ENCODE results near the gene FKRP. TPM values are rescaled to one million over a fixed set of nuclear protein-coding genes. Genes with fewer than 3 reads are reported as not detected.

The FKRP gene
- total and polyA plus RNA-seq, 2 of the 13 experiments (the other 11 are each of a cell fraction or from before 2014, with no cell fraction given) = 7.3 to 9.8 TPM

DNA sequence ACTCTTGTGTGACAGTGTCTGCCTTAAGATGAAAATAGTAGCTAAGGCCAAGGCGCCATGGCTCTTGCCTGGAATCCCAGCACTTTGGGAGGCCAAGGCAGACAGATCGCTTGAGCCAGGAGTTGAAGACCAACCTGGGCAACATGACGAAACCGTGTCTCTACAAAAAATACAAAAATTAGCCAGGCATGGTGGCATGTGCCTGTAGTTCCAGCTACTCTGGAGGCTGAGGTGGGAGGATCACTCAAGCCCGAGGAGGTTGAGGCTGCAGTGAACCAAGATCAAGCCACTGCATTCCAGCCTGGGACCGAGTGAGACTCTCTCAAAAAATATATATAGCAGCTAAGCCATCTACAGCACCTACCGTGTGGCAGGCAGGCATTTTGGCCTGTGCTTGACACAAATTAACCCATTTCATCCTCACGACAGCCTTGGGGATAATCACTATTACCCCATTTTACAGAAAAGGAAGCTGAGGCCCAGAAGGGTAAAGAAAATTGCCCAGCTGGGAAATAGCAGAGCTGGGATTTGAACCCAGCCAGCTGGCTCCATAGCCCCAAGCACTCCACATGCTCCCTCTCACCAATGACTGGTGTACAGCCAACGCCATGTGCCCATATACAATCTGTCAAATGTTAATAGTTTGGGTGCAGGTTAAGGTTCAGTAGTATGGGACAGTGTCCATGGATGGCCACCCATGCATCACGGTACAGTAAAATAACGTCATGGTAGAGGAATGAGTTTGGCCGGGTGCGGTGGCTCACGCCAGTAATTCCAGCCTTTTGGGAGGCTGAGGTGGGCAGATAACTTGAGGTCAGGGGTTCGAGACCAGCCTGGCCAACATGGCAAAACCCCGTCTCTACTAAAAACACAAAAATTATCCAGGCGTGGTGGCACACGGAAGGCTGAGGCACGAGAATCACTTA, 39.5 kb downstream of the FKRP start (continued):
- TF ChIP-seq ZNF280D (CRISPR knock-in tag; IDR thresholded peaks at IDR 0.05) (no peak), ZNF720 (CRISPR knock-in tag; IDR thresholded peaks at IDR 0.05) (no peak), KDM6A (CRISPR knock-in tag; IDR thresholded peaks at IDR 0.05; ENCODE audit: low read depth) (no peak), HNRNPL (IDR thresholded peaks at IDR 0.05; ENCODE audit: low read depth, low read length) (no peak), ZNF75D (CRISPR knock-in tag; IDR thresholded peaks at IDR 0.05; ENCODE audit: borderline replicate concordance) (no peak), ZHX2 (IDR thresholded peaks at IDR 0.05; ENCODE audit: low read depth) (no peak), ZHX2 (CRISPR knock-in tag; IDR thresholded peaks at IDR 0.05; ENCODE audit: borderline replicate concordance) (no peak), HOXA3 (CRISPR knock-in tag; IDR thresholded peaks at IDR 0.05) (no peak), POLR2G (IDR thresholded peaks at IDR 0.05; ENCODE audit: low read depth, low read length) (no peak), ZFP91 (CRISPR knock-in tag; IDR thresholded peaks at IDR 0.05; ENCODE audit: borderline replicate concordance) (no peak), ZNF576 (CRISPR knock-in tag; IDR thresholded peaks at IDR 0.05) (no peak), TSC22D2 (CRISPR knock-in tag; IDR thresholded peaks at IDR 0.05; ENCODE audit: borderline replicate concordance) (no peak), BHLHE40 (IDR thresholded peaks at IDR 0.05; ENCODE audit: low read length) (no peak), CENPX (CRISPR knock-in tag; IDR thresholded peaks at IDR 0.05) (no peak), ZNF713 (CRISPR knock-in tag; IDR thresholded peaks at IDR 0.05) (no peak), ZNF564 (CRISPR knock-in tag; IDR thresholded peaks at IDR 0.05) (no peak), RFX1 (IDR thresholded peaks at IDR 0.05) (no peak)
- TF ChIP-seq, protein P1, sequence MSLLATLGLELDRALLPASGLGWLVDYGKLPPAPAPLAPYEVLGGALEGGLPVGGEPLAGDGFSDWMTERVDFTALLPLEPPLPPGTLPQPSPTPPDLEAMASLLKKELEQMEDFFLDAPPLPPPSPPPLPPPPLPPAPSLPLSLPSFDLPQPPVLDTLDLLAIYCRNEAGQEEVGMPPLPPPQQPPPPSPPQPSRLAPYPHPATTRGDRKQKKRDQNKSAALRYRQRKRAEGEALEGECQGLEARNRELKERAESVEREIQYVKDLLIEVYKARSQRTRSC (CRISPR knock-in tag; IDR thresholded peaks at IDR 0.05; ENCODE audit: low read depth) = 0 out of 2 replicates have a peak, but pooled peaks have one; percentile 47
